ENCODE data around the gene ALKAL2. TPM values are rescaled to one million over a fixed set of nuclear protein-coding genes. Genes with fewer than 3 reads are reported as not detected.

The ALKAL2 gene
- total and polyA plus RNA-seq, 2 donors (not counting 3 experiments of a cell fraction or from before 2014, with no cell fraction given): not detected

- DNase-seq (ENCODE audit: low read depth, low spot score): no peak
- ChIA-PET POLR2A (no interaction called here), CTCF (interaction anchor here (1.3 kb wide), 1 partner anchor 12 kb away, joined by 3 read pairs; no protein-coding TSS in a partner anchor)
- dilution Hi-C loops (cut with MboI; ENCODE audit: extremely low pct_ligation_motif_present, low sequenced_read_pairs) (no loop called here), intact Hi-C loops (cut with micrococcal nuclease) (no loop called here)
- no peak overlapping the region for H3K4me2 ChIP-seq (ENCODE audit: insufficient read depth, low read length)
- FAIRE-seq: no peak
- no peaks in the 10 kb centered on the region for H3K9me3 ChIP-seq (replicated peaks; ENCODE audit: control insufficient read depth, insufficient read depth, low read length)
- no peak overlapping the region for H3K9ac ChIP-seq (replicated peaks; ENCODE audit: extremely low read depth, insufficient read depth, low read length)
- H3K9me1 ChIP-seq (replicated peaks; ENCODE audit: control insufficient read depth, extremely low read depth, insufficient read depth, low read length): no peaks in the 10 kb centered on the region
- H3K27me3 ChIP-seq (ENCODE audit: control insufficient read depth in 2 of 2, insufficient read depth in 2 of 2, low read length in 2 of 2): no peaks in the 10 kb centered on the region
- BruUV-seq (replicated peaks): no TSS peak
- TF ChIP-seq EZH2 (IDR thresholded peaks at IDR 0.05; ENCODE audit: borderline replicate concordance, low read depth, low read length, severe bottlenecking) (no peak), POLR2A (IDR thresholded peaks at IDR 0.05; ENCODE audit: low read depth, low read length) (no peak), GATA2 (IDR thresholded peaks at IDR 0.05; ENCODE audit: insufficient read depth, insufficient read length, low read depth, low read length) (no peak), FOS (IDR thresholded peaks at IDR 0.05; ENCODE audit: borderline replicate concordance, insufficient read depth, low read length) (no peak), POLR2AphosphoS5 (IDR thresholded peaks at IDR 0.05; ENCODE audit: insufficient read depth, low read depth, low read length) (no peak)
- no peaks in the 10 kb centered on the region for H3K4me1 ChIP-seq (ENCODE audit: control insufficient read depth, extremely low read depth, insufficient read depth, low read length)
- no peak overlapping the region for H3K27ac ChIP-seq (ENCODE audit: insufficient read depth, low read depth, low read length)
- H2AFZ ChIP-seq (ENCODE audit: low read depth, low read length): no peak overlapping the region
- no peak overlapping the region for H3K4me3 ChIP-seq (replicated peaks in 1 of 3; ENCODE audit: insufficient read depth in 1 of 3, low read depth in 1 of 3, low read length in 3 of 3)
- no peaks in the 10 kb centered on the region for H4K20me1 ChIP-seq (replicated peaks; ENCODE audit: control insufficient read depth, extremely low read depth, insufficient read depth, low read length)
- no peaks in the 10 kb centered on the region for H3K79me2 ChIP-seq (ENCODE audit: control insufficient read depth, insufficient read depth, low read length)
- no peaks in the 10 kb centered on the region for H3K36me3 ChIP-seq (ENCODE audit: control insufficient read depth in 2 of 2, extremely low read depth in 1 of 2, insufficient read depth in 2 of 2, low read length in 2 of 2)
Observed at GRCh38 chr2:252001-252602, 35.8 kb downstream of the ALKAL2 start.

GRCh38 chr2:249538-250042 lies 38.3 kb downstream of the ALKAL2 start:
- Histone ChIP-seq H3K9me3 (replicated peaks; ENCODE audit: control insufficient read depth, insufficient read depth, low read length) (no peaks in the 10 kb centered on the region), H3K79me2 (ENCODE audit: control insufficient read depth, insufficient read depth, low read length) (no peaks in the 10 kb centered on the region), H3K36me3 (ENCODE audit: control insufficient read depth in 2 of 2, extremely low read depth in 1 of 2, insufficient read depth in 2 of 2, low read length in 2 of 2) (peaks cover 0 to 3% of the 10 kb centered on the region in 2 experiments), H3K9me1 (replicated peaks; ENCODE audit: control insufficient read depth, extremely low read depth, insufficient read depth, low read length) (no peaks in the 10 kb centered on the region), H3K4me2 (ENCODE audit: insufficient read depth, low read length) (no peak overlapping the region), H3K4me3 (replicated peaks in 1 of 3; ENCODE audit: insufficient read depth in 1 of 3, low read depth in 1 of 3, low read length in 3 of 3) (no peak overlapping the region), H3K4me1 (ENCODE audit: control insufficient read depth, extremely low read depth, insufficient read depth, low read length) (no peaks in the 10 kb centered on the region), H4K20me1 (replicated peaks; ENCODE audit: control insufficient read depth, extremely low read depth, insufficient read depth, low read length) (no peaks in the 10 kb centered on the region), H3K27me3 (ENCODE audit: control insufficient read depth in 2 of 2, insufficient read depth in 2 of 2, low read length in 2 of 2) (no peaks in the 10 kb centered on the region), H2AFZ (ENCODE audit: low read depth, low read length) (no peak overlapping the region), H3K9ac (replicated peaks; ENCODE audit: extremely low read depth, insufficient read depth, low read length) (no peak overlapping the region), H3K27ac (ENCODE audit: insufficient read depth, low read depth, low read length) (no peak overlapping the region)
- FAIRE-seq (no peak), DNase-seq (ENCODE audit: low read depth, low spot score) (no peak)
- intact Hi-C loops (cut with micrococcal nuclease): no loop called here
- BruUV-seq (replicated peaks): no TSS peak
- TF ChIP-seq FOS (IDR thresholded peaks at IDR 0.05; ENCODE audit: borderline replicate concordance, insufficient read depth, low read length) (no peak), CTCF (IDR thresholded peaks at IDR 0.05; ENCODE audit: extremely low read depth in 1 of 2, insufficient read depth in 1 of 2, low read depth in 1 of 2, low read length in 2 of 2) (no peak), EZH2 (IDR thresholded peaks at IDR 0.05; ENCODE audit: borderline replicate concordance, low read depth, low read length, severe bottlenecking) (no peak), MAX (IDR thresholded peaks at IDR 0.05; ENCODE audit: insufficient read depth, insufficient read length) (no peak), JUN (IDR thresholded peaks at IDR 0.05; ENCODE audit: borderline replicate concordance, insufficient read depth, insufficient read length, low read depth) (no peak), POLR2A (IDR thresholded peaks at IDR 0.05; ENCODE audit: low read depth, low read length) (no peak), GATA2 (IDR thresholded peaks at IDR 0.05; ENCODE audit: insufficient read depth, insufficient read length, low read depth, low read length) (no peak), POLR2AphosphoS5 (IDR thresholded peaks at IDR 0.05; ENCODE audit: insufficient read depth, low read depth, low read length) (no peak), MYC (IDR thresholded peaks at IDR 0.05; ENCODE audit: low read depth, low read length) (no peak)
- POLR2A ChIA-PET: no interaction called here
- CTCF ChIA-PET: no interaction called here
- dilution Hi-C loops (cut with MboI; ENCODE audit: extremely low pct_ligation_motif_present, low sequenced_read_pairs): no loop called here
